NK-92 (cell line): ENCODE results near the gene ALKBH6.

Experiments used
- DNase-seq: peaks from one replicate; lab custom pipeline; 2025; ENCODE audit not compliant: unreplicated experiment; lab: John Stamatoyannopoulos, UW

ALKBH6 gene

DNA sequence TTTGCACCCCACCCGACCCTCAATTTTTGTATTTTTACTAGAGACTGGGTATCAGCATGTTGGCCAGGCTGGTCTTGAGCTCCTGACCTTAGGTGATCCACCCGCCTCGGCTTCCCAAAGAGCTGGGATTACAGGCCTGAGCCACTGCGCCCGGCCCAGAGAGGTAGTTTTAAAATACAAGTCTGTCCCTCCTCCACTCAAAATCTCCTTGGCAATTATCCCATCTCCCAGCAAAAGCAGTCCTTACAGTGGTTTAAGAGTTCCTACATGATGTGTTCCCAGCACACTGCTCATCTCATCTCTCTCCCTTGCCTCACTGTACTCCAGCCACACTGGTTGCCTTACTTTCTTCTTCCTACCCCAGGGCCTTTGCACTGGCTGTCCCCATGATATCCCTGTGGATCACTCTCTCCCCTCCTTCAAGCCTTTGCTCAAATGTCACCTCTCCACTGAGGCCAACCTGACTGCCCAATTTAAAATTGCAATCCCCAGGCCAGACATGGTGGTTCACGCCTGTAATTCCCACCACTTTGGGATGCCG is 53.5 kb downstream of the ALKBH6 start:
- DNase-seq = no peak

- DNase-seq = no peak
Measured at GRCh38 chr19:35959968-35960320, 54.1 kb downstream of the ALKBH6 start.
